Measurements from ENCODE around the gene RPLP2.

RPLP2 gene

GRCh38 chr11:824292-824880, 14.6 kb downstream of the RPLP2 start:
- DNase-seq (ENCODE audit: low read depth in 2 of 2) = no peak

- DNase-seq (ENCODE audit: low read depth in 2 of 2) = no peak
These were observed 15.2 kb downstream of the RPLP2 start for GRCh38 chr11:824942-825341.

- DNase-seq (ENCODE audit: low read depth in 2 of 2) = no peak
These were observed 15.8 kb downstream of the RPLP2 start for GRCh38 chr11:825366-826226.

- DNase-seq (ENCODE audit: low read depth in 2 of 2) = no peak
These were observed 16.5 kb downstream of the RPLP2 start for GRCh38 chr11:826227-826621.

- no peak for DNase-seq (ENCODE audit: low read depth in 2 of 2)
These were observed 17.0 kb downstream of the RPLP2 start for GRCh38 chr11:826836-827145.

- DNase-seq (ENCODE audit: low read depth in 2 of 2) = no peak
These were observed 17.6 kb downstream of the RPLP2 start for GRCh38 chr11:827146-827896.

- DNase-seq (ENCODE audit: low read depth in 2 of 2) = no peak
These were observed 18.1 kb downstream of the RPLP2 start, which contains the start of gene CRACR2B for GRCh38 chr11:827897-828192. Gene CRACR2B (plus strand): TSS chr11:827919. CDS start chr11:828608, 689 bp downstream.

- no peak for DNase-seq (ENCODE audit: low read depth in 2 of 2)
These were observed 18.9 kb downstream of the RPLP2 start for GRCh38 chr11:828506-829175.

- DNase-seq (ENCODE audit: low read depth in 2 of 2) = no peak
These were observed 19.5 kb downstream of the RPLP2 start for GRCh38 chr11:829176-829846.

GRCh38 chr11:829847-830294, 20.1 kb downstream of the RPLP2 start:
- DNase-seq (ENCODE audit: low read depth in 2 of 2) = no peak

- peak in 1 of 2 donors; percentile 40 for DNase-seq (ENCODE audit: low read depth in 2 of 2)
These were observed 20.7 kb downstream of the RPLP2 start for GRCh38 chr11:830295-831117.

GRCh38 chr11:831118-831864, 21.5 kb downstream of the RPLP2 start:
- DNase-seq (ENCODE audit: low read depth in 2 of 2) = no peak

- DNase-seq (ENCODE audit: low read depth in 2 of 2) = no peak
These were observed 22.3 kb downstream of the RPLP2 start for GRCh38 chr11:831961-832528.

GRCh38 chr11:832529-833113, 22.9 kb downstream of the RPLP2 start, which contains the start of gene CD151:
Gene CD151 (plus strand): TSS chr11:832952. CDS start chr11:836070, 3,118 bp downstream.
- DNase-seq (ENCODE audit: low read depth in 2 of 2) = peak in 1 of 2 donors; percentile 22

- DNase-seq (ENCODE audit: low read depth in 2 of 2) = no peak
These were observed 23.5 kb downstream of the RPLP2 start for GRCh38 chr11:833114-833791.

GRCh38 chr11:833849-834311, 24.1 kb downstream of the RPLP2 start:
- no peak for DNase-seq (ENCODE audit: low read depth in 2 of 2)

GRCh38 chr11:834371-835316, 24.9 kb downstream of the RPLP2 start:
- no peak for DNase-seq (ENCODE audit: low read depth in 2 of 2)

Data from stimulated activated CD8-positive, alpha-beta memory T cell treated with anti-CD3 and anti-CD28 coated beads, Interleukin-15, amount 100 ng/mL, for 4 hours (primary cell).